ENCODE results near the gene ATAD3C.
"Not testable (repeated sequence)": the region's sequence is repeated elsewhere in the genome, so short reads cannot be mapped to it uniquely, and the experiment has no call there.

Gene ATAD3C

DNA sequence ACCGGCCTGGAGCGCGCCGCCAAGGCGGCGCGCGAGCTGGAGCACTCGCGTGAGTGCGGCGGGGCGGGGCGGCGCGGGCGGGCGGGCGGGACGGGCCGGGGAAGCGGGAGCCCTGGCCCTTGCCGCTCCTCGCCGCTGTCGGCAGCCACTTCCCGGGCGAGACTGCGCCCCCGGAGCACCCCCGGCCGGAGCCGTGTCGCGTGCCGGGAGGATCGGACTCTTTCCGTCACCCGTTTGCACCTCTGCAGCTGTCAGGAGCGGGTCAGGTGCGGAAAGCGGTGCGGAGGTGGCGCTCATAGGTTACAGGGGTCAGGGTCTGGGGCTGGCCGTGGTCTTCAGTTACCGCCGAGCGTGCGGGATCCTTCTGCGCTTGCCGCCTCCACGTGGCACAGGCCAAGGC is 62.9 kb downstream of the ATAD3C start:
- FAIRE-seq: not testable (repeated sequence)

DNA sequence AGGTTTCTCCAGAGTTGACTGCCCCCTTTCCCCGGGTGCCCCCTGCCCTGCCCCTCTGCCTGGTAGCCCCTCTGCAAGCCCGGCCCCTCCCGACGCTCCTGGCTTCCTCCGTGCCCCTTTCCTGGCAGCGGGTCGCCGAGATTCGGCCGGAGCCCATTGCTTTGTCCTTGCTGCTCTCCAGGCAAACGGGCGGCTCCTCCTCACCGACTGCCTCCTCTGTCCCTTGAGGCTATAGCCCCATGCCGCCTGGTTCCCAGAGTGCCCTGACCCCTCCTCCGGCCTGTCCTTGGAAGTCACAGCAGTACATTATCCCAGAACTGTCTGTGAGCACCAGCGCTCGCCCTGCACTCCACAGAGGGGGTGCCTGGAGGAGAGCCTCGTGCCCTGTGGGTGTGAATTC is 64.2 kb downstream of the ATAD3C start:
- FAIRE-seq: not testable (repeated sequence)

DNA sequence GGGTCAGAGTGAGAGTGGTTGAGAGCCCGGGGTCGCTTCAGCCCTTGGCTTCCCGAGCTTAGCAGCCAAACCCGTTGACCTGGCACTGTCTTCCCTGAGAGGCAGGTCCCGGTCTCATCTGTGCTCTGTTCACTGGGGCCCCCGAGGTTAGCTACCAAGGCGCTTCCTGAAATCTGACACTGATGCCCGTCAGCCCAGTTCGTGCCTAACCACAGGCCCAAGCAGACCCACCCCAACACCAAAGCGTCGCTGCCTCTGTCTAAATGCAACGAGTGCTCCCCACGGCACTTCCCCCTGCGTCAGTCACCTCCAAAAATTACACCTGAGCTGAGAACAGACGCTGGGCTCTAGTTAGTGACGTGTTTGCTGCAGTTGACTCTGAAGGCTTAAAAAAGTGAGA is 64.9 kb downstream of the ATAD3C start:
- FAIRE-seq: not testable (repeated sequence)

DNA sequence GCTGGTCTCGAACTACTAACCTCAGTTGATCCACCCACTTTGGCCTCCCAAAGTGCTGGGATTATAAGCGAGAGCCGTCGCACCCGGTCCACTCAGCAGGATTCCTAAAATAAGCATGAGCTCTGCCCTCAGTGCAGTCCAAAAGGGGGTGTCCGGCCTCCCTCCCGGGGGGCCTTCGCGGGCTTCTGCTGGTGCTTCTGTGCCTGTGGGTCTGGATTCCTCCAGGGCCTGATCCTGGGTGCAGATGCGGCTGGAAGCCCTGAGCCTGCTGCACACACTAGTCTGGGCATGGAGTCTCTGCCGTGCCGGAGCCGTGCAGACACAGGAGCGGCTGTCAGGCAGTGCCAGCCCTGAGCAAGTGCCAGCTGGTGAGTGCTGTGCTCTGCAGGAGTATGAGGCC is 67.4 kb downstream of the ATAD3C start:
- not testable (repeated sequence) for FAIRE-seq

DNA sequence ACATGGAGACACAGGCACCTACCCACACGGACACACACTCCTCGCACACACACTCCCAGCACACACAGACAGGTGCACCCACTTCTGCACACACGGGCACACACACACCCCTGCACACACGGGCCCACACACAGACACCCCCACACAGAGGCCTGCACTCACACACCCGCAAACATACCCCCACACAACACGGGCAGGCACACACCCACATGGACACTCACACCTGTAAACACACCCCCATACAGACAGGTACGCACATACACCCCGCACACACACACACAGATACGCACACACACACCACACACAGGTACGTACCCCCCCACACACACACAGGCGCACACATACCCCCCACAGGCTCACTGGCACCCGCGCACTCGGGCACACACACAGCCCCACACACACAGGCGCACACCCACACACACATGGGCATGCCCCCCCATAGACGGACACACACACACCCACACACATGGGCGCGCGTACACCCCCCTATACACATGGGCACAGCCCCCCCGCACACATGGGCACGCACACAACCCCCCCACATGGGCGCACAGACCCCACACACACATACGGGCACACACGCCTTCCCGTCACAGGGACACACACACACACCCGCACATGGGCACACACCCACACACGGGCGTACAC is 68.6 kb downstream of the ATAD3C start:
- FAIRE-seq: no peak

DNA sequence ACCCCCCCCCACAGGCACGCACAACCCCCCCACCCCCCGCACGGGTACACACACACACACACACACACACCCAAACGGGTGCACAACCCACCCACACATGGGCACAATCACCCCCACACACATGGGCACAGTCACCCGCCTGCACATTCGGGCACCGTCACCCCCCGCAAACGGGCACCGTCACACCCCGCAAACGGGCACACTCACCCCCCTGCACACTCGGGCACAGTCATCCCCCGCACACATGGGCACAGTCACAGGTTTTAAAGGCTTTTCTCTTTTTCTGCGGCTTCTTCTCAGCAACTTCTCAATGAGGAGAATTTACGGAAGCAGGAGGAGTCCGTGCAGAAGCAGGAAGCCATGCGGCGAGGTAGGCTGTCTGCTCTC is 69.1 kb downstream of the ATAD3C start:
- not testable (repeated sequence) for FAIRE-seq
